CD14-positive monocyte (primary cell): ENCODE measurements around the gene APOE. TPM values are rescaled to one million over a fixed set of nuclear protein-coding genes. Genes with fewer than 3 reads are reported as not detected.

ENCODE experiments used
- DNase-seq, 3 donors: peaks; one replicate each; pipeline ENCODE4 v3.0.0-alpha.2; 2011 to 2022
- H2AFZ ChIP-seq: 2 replicates; pipeline ENCODE4 v1.6.0; 2012; ENCODE audit warnings: mild to moderate bottlenecking, low read depth, low read length, inconsistent platforms; ENCODE audit not compliant: insufficient read depth, poor library complexity, severe bottlenecking
- H3K27ac ChIP-seq, 2 donors: 1 replicate in 1 of 2; 2 replicates in 1 of 2; pipeline ENCODE4 v1.5.1; 2012 to 2013; ENCODE audit warnings: low read length in 2 of 2, control low read depth in 1 of 2, inconsistent platforms in 1 of 2, low read depth in 1 of 2, mild to moderate bottlenecking in 1 of 2
- H3K27me3 ChIP-seq, 2 donors: one replicate each; pipeline versions ENCODE4 v1.6.0 to v1.6.1; 2011 to 2013; ENCODE audit warnings: low read length in 2 of 2; ENCODE audit not compliant: control insufficient read depth in 2 of 2, insufficient read depth in 2 of 2
- H3K36me3 ChIP-seq, 2 donors: replicated peaks in 1 of 2; 1 replicate in 1 of 2; 2 replicates in 1 of 2; pipeline versions ENCODE4 v1.5.1 to v1.6.1; 2012 to 2013; ENCODE audit warnings: low read length in 2 of 2, control low read depth in 1 of 2, inconsistent platforms in 1 of 2, mild to moderate bottlenecking in 1 of 2; ENCODE audit not compliant: insufficient read depth in 2 of 2, control insufficient read depth in 1 of 2
- H3K4me1 ChIP-seq, 2 donors: 1 replicate in 1 of 2; 2 replicates in 1 of 2; pipeline versions ENCODE4 v1.5.1 to v1.6.1; 2012 to 2013; ENCODE audit warnings: low read length in 2 of 2, control low read depth in 1 of 2, inconsistent platforms in 1 of 2, mild to moderate bottlenecking in 1 of 2, moderate library complexity in 1 of 2; ENCODE audit not compliant: insufficient read depth in 2 of 2, control insufficient read depth in 1 of 2
- H3K4me2 ChIP-seq: replicated peaks from 2 replicates; pipeline ENCODE3; 2012; ENCODE audit warnings: low read length, moderate library complexity, mild to moderate bottlenecking; ENCODE audit not compliant: poor library complexity, severe bottlenecking; ENCODE audit errors: extremely low read depth
- H3K4me3 ChIP-seq, 3 experiments: fragments of 200-600 bp in 1 of 3; sonication (generic) in 1 of 3; replicated peaks in 1 of 3; 1 replicate in 2 of 3; 2 replicates in 1 of 3; pipeline ENCODE4 v1.5.1; 2011 to 2013; ENCODE audit warnings: low read length in 3 of 3, mild to moderate bottlenecking in 3 of 3, control low read depth in 2 of 3, low read depth in 2 of 3, inconsistent platforms in 1 of 3, moderate library complexity in 1 of 3
- H3K79me2 ChIP-seq: 2 replicates; pipeline ENCODE4 v1.6.0; 2012; ENCODE audit warnings: mild to moderate bottlenecking, control low read depth, inconsistent platforms, low read length, moderate library complexity; ENCODE audit not compliant: insufficient read depth
- H3K9ac ChIP-seq: 2 replicates; pipeline ENCODE4 v1.6.0; 2017; ENCODE audit warnings: low read length, mild to moderate bottlenecking; ENCODE audit not compliant: insufficient read depth, poor library complexity, severe bottlenecking
- H3K9me3 ChIP-seq, 2 donors: replicated peaks in 1 of 2; 1 replicate in 1 of 2; 2 replicates in 1 of 2; pipeline versions ENCODE4 v1.5.1 to v1.6.1; 2012 to 2013; ENCODE audit warnings: low read length in 2 of 2, control low read depth in 1 of 2; ENCODE audit not compliant: control insufficient read depth in 1 of 2, insufficient read depth in 1 of 2
- H4K20me1 ChIP-seq: 2 replicates; pipeline ENCODE4 v1.6.0; 2012; ENCODE audit warnings: mild to moderate bottlenecking, low read length, control low read depth, moderate library complexity; ENCODE audit not compliant: insufficient read depth
- H3K27ac Mint-ChIP-seq, 7 donors: one replicate each; pipeline ENCODE4 v1.8.0; 2020; ENCODE audit warnings: mild to moderate bottlenecking in 7 of 7, mixed read lengths in 7 of 7, moderate library complexity in 6 of 7, inconsistent platforms in 2 of 7
- H3K27me3 Mint-ChIP-seq, 3 donors: one replicate each; pipeline ENCODE4 v1.8.0; 2021 to 2022; ENCODE audit warnings: low read depth in 3 of 3, mild to moderate bottlenecking in 3 of 3, mixed read lengths in 3 of 3, moderate library complexity in 3 of 3, inconsistent platforms in 1 of 3
- H3K36me3 Mint-ChIP-seq, 2 donors: one replicate each; pipeline ENCODE4 v1.8.0; 2020; ENCODE audit warnings: mixed read lengths in 2 of 2, inconsistent platforms in 1 of 2, mild to moderate bottlenecking in 1 of 2
- H3K4me1 Mint-ChIP-seq: one replicate; pipeline ENCODE4 v1.8.0; 2020; ENCODE audit warnings: mild to moderate bottlenecking, mixed read lengths
- H3K4me3 Mint-ChIP-seq, 2 donors: one replicate each; pipeline ENCODE4 v1.8.0; 2020; ENCODE audit warnings: mild to moderate bottlenecking in 2 of 2, mixed read lengths in 2 of 2, moderate library complexity in 1 of 2
- H3K9me3 Mint-ChIP-seq, 7 donors: one replicate each; pipeline ENCODE4 v1.8.0; 2020 to 2022; ENCODE audit warnings: mixed read lengths in 7 of 7, mild to moderate bottlenecking in 6 of 7, moderate library complexity in 6 of 7, inconsistent platforms in 2 of 7
- CTCF ChIP-seq: fragments of 200-600 bp; IDR thresholded peaks from one replicate; pipeline ENCODE4 v1.8.0; 2022; ENCODE audit warnings: antibody characterized with exemption, mild to moderate bottlenecking
- WGBS: methylation state at CpG from one replicate; pipeline ENCODE4 v1.1.5; 2013; ENCODE audit warnings: missing lambda C conversion rate; ENCODE audit not compliant: insufficient coverage; 5-methylcytosine and 5-hydroxymethylcytosine counted together
- intact Hi-C, 2 donors: fragments of 100-400 bp; cut with micrococcal nuclease; formaldehyde crosslinking; loops; one replicate each; pipeline versions ENCODE4 v1.15.0 to v1.15.1; 2023
- polyA plus RNA-seq, 3 donors: library from polyadenylated mRNA; depleted of rRNA in 1 of 3; unstranded in 2 of 3; stranded (reverse) in 1 of 3; fragments of 300-500 nt in 2 of 3; fragments of >200 nt in 1 of 3; fragmentation: Illumina TruSeq in 2 of 3; gene quantifications; 1 replicate in 2 of 3; 2 replicates in 1 of 3; pipeline ENCODE4 v1.2.3, GENCODE V29; 2012 to 2021

The APOE gene
- polyA plus RNA-seq, 3 donors, result 0.30 to 1.0 TPM; not detected in 1

- DNase-seq, result no peak
- Mint-ChIP-seq H3K36me3 (peaks cover 7 to 46% of the 10 kb centered on the region in 2 donors), H3K4me3 (no peak overlapping the region), H3K9me3 (peaks cover 0 to 5% (median 2%) of the 10 kb centered on the region in 7 donors), H3K4me1 (peaks cover 21% of the 10 kb centered on the region), H3K27ac (no peak overlapping the region), H3K27me3 (peaks cover 0 to 5% (median 3%) of the 10 kb centered on the region in 3 donors)
- Histone ChIP-seq H3K27me3 (no peaks in the 10 kb centered on the region), H3K9ac (no peak overlapping the region), H3K9me3 (no peaks in the 10 kb centered on the region), H3K4me1 (peaks cover 12 to 18% of the 10 kb centered on the region in 2 donors), H3K4me3 (no peak overlapping the region), H4K20me1 (no peaks in the 10 kb centered on the region), H3K36me3 (no peaks in the 10 kb centered on the region), H3K27ac (no peak overlapping the region), H2AFZ (no peak overlapping the region), H3K4me2 (no peak overlapping the region), H3K79me2 (no peaks in the 10 kb centered on the region)
- no CpG with 5 or more reads among the region's 2 CpGs for WGBS
- TF ChIP-seq CTCF, result no peak
- intact Hi-C loops, result no loop called here
Observed at GRCh38 chr19:44863990-44864389, 41.6 kb upstream of the APOE start.

- Histone ChIP-seq H3K27ac (no peak overlapping the region), H2AFZ (no peak overlapping the region), H3K9me3 (no peaks in the 10 kb centered on the region), H3K36me3 (no peaks in the 10 kb centered on the region), H3K9ac (no peak overlapping the region), H3K4me3 (no peak overlapping the region), H3K27me3 (no peaks in the 10 kb centered on the region), H4K20me1 (no peaks in the 10 kb centered on the region), H3K79me2 (no peaks in the 10 kb centered on the region), H3K4me2 (no peak overlapping the region), H3K4me1 (peaks cover 25 to 31% of the 10 kb centered on the region in 2 donors)
- intact Hi-C loops, result no loop called here
- H3K4me3 Mint-ChIP-seq, result no peak overlapping the region
- peaks cover 32% of the 10 kb centered on the region for H3K4me1 Mint-ChIP-seq
- WGBS, result 98% methylated on average over 23 of the region's 27 CpGs
- peaks cover 0 to 5% (median 4%) of the 10 kb centered on the region in 3 donors for H3K27me3 Mint-ChIP-seq
- no peak for DNase-seq
- H3K27ac Mint-ChIP-seq, result peak overlapping the region in 1 of 7 donors; percentile 23
- H3K36me3 Mint-ChIP-seq, result peaks cover 7 to 37% of the 10 kb centered on the region in 2 donors
- peaks cover 0 to 5% (median 2%) of the 10 kb centered on the region in 7 donors for H3K9me3 Mint-ChIP-seq
- no peak for TF ChIP-seq CTCF
Observed at GRCh38 chr19:44865196-44865767, 40.3 kb upstream of the APOE start.
